HL-60/S4 treated with retinoic acid at 250 ng/mL for 4 days and 3 days (cell line): Measurements from ENCODE around the gene KIAA0825.

ENCODE experiments used
- in situ Hi-C: fragments of 300-500 bp; cut with MboI; formaldehyde crosslinking; loops from 2 replicates; pipeline ENCODE4 v1.7.0; 2022; ENCODE audit warnings: low sequenced_read_pairs

The KIAA0825 gene

DNA sequence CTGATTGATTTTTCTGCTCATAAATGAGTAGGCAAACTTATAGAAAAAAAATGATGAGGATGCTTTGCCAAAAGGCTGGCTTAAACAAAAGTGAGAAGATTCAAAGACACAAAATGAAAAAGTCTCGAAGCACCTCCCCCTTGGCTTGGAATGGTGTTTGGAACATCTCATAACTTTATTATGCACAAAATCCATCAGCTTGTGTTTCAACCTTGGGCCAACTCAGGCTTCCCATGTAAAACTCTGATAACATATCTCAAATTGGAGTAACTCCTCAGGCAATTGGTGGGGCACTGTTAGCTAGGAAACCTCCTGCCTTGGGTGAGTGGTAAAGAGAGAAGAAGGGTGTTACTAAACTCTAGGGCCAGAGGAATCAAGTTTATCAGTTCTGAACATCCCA lies 176.3 kb downstream of the KIAA0825 start:
- in situ Hi-C loops: no loop called here

DNA sequence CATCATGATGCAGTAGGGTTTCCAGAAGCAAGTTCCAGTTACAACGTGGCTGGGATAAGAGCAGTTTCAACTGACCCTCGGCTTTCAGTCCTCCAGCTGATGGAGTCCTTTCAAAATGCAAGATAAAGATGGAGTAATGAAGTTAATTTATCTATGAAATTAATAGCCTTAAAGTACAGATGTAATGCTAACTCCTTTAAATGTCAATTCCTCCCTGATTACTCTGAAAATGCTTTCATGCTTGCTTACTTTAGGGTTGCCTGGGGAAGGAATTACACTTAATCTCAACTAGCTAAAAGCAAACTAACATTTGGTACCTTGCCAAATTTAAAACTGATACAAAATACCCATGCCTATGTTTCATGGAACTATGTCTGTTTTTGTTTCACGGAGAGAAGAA lies 178.4 kb downstream of the KIAA0825 start:
- in situ Hi-C loops: no loop called here

DNA sequence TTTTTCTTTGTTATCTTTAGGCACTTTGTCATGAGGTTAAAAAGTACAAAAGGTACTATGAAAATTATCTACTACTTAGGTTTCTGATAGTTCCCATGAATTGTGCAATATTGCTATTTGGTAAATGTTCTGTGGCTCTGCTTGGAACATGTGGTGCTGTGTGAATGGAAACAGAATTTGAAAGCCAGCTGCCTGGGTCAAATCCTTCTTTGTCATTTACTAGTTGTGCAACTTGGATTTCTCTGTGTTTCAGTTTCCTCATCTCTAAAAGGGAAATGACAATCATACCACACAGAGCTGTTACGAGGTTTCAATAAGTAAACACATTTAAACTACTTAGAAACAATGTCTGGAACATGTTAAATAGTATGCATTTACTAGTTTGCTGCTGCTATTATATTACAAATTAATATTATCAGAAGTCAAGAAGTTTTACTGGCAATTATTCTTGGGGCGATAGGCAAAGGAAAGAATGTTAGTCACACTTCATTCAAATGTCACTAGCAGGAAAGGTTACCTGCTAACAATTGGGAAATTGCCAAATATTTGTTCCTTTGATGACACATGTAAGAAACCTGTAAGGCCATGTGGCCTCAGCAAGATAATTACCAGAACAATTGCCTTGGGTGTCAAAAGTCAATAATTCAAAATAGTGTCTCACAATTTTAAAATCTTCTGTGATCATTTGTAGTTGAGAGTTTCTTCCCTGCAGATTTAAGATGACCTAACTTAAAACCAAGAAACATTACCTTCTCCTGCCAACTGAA lies 184.8 kb downstream of the KIAA0825 start:
- in situ Hi-C loops: no loop called here

DNA sequence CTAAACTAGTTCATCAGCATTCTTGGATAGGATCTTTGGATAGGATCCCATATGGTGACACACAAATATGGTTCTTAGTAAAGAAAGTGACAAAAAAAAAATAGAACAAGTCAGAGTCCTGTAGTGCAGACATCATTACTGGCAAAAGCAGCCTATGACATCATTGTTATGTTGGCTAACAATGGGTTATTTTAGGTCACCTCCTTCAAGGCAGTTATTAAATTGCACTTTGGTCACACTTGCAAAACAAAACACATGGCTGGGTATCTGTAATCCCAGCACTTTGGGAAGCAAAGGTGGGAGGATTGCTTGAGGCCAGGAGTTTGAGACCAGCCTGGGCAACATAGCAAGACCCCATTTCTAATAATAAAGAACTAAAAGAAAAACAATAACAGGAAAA lies 185.9 kb downstream of the KIAA0825 start:
- in situ Hi-C loops: no loop called here

DNA sequence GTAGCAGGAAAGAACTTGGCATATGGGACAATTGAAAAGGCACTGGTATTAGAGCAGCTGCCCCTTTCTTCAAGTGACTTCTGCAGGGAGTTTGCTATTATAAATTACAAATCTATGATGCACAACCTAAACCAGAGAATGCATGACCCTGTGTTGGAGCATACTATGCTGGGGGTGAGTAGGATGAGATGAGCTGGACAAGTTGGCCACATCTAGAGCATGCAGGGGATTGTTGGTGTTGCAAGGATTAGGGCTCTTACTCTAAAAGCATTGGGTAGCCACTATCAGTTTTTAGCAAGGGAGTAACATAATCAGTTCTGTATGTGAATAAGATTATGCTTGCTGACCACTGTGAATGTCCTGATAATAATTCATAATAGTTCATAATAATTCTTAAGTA lies 186.7 kb downstream of the KIAA0825 start:
- in situ Hi-C loops: no loop called here

DNA sequence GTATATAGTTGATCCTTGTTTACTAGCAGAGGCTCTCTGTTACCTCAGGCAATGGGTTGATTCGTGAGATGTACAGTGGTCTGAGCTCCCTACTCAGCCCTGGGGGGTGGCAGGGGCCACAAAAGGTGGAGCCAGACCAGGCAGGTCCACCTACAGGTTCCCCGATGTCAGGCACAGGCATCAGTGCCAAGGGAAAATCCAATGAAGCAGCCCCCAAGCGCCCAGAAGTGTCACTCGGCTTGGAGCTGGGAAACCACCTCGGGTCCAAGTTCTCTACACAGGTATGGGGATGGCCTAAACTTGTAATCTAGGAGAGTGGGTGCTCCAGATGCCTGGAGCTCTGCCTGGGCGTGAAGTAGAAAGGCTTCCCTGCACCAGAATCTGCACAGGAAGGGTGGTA lies 188.8 kb downstream of the KIAA0825 start:
- in situ Hi-C loops: no loop called here

DNA sequence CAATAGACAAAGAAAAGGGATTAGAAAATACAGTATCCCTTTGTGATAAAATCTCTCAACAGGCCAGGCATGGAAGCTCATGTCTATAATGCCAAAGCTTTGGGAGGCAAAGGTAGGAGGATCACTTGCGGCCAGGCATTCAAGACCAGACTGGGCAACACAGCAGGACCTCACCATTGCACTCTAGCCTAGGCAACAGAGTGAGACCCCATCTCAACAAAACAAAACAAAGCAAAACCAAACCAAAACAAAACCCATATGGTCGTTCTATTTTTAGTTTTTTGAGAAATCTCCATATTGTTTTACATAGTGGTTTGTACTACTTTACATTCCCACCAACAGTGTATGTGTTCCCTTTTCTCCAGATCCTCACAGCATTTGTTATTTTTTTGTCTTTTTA lies 193.0 kb downstream of the KIAA0825 start:
- in situ Hi-C loops: no loop called here

DNA sequence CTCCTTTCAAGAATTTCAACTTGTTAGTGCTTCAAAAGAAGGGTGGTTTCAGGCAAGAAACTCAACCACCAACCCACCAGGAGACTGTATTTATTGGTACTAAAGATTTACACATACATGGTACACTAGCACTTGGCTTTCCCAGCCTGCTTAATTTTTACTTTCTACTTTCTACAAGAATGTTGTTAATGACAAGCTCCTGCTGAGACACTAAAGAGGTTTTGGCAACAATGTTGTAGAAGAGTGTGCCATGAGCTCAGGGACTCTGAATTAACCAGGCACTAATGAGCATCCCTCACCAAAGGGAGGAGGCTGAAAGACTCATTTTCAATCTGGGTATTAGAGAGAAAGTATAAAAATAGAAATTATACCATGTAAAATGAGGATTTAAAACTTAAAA lies 195.0 kb downstream of the KIAA0825 start:
- in situ Hi-C loops: no loop called here

DNA sequence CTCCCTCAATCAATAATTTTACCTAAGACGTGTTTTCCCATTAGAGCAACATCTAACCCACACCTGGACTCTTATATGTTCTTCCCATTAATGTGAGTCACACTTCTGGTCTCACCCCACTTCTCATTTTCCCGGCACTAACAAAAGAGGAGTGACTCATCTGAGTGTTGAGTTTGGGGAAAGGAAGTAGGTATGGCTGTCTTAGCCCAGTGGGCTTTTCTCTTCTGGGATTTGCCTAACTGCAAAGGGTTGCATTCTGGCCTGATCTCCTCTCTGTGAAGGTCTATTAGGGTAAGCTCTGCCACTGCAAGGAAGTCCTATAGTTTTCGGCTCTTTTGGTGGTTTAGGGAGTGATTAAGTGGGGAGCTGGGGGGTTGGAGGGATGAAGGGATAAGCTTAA lies 195.6 kb downstream of the KIAA0825 start:
- in situ Hi-C loops: no loop called here

DNA sequence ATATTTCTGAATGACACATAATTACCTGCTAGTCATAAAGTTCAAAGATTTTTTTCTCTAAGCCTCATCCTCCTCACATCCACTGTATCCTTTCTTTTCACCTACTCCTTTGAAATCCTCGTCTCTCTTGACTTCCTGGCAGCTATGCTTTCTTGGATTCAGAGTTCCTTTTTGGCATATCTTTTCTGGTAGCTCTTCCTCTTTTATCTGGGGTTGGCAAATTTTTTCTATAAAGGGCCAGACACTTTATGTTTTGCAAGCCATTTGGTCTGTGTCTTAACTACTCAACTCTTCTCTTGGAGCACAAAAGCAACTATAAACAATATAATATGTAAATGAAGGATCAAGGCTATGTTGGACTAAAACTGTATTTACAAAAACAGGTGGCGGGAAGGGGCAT lies 197.5 kb downstream of the KIAA0825 start:
- in situ Hi-C loops: no loop called here

DNA sequence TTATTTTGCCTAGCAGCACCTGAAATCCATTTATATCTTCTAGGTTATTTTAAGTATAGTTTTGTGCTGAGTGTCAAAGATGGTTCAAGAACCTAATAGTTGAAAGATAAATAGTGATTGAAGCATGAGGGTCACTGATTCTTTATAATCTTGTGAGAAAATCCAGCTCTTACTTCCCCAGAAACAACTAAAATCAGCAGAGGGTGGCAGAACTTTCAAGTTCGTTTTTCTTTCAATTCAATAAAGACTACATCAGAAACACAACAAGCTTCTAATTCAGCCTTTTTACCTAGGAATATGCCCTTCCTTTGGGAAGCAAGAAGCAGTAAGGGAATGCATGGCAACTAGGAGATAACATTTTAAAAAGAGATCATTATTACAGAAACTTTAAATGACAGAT lies 202.6 kb downstream of the KIAA0825 start:
- in situ Hi-C loops: no loop called here

DNA sequence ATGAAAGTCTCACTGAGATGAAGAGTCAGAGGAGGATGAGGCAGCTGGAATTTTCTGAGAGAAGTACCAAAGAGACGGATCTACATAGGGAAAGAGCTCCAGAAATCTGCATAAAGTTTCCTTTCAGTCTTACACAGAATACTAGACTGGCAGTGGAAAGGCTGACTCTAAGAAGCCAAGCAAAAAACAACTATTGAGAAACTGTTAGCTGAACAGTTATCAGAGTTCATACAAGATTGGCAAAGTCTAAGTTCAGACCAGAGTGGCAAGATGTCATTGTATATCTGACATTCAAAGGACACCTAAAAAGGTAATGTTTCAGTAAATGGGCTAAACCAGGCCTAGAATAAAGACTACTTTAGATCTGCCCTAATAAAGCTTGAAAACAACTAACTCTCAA lies 209.0 kb downstream of the KIAA0825 start:
- in situ Hi-C loops: no loop called here

DNA sequence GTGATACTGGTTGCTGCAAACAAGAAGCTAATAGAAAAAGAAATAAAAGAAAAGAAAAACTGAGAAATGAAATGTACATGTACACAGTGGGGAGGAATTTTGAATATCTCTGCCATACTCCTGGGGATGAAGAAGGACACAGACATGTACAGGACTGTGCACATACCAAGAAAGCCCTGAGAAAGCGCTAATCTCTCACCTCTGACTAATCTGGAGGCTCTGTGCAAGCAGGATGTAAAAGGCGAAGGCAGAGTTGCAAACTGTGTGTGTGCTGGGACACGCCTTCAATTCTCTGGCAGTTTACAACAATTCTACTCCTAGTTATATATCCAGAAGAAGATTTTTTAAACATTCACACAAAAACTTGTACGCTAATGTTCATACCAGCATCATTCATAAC lies 211.4 kb downstream of the KIAA0825 start:
- in situ Hi-C loops: no loop called here

DNA sequence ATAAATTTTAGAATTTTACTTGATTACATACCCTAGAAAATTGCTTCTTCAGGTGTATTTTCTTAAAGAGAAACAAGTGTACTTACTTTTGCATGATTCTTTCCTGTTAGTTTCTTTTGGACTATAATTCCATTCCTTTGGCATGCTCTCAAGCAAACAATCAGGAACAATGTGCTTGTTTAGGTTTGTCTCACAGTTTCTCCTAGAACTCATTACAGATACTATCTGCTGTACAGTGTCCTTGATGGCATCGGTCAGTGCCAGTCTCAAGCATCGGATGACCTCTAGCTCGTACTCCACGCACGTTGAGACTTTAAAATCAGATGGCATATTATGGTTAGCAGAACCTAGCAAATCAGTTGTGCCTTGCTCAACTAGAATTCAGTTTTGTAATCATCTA lies 214.9 kb downstream of the KIAA0825 start:
- in situ Hi-C loops: no loop called here

DNA sequence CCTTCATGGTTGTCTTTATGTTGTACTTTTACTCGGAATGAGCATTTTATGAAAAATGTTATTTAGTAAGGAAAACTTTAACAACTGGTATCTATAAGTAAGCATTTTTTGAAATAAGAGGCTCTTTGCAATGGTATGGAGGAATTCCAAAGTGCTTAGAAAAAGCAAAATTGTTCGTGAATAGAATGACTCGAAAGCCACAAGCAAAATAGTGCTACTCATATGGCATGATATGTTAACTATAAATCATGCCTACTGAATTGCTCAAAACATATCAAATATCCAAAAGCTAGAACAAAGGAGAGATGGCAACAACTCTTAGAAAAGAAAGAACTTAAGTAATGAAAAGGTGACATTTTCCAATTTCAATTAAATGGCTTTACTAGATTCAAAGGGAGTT lies 216.3 kb downstream of the KIAA0825 start:
- in situ Hi-C loops: no loop called here

DNA sequence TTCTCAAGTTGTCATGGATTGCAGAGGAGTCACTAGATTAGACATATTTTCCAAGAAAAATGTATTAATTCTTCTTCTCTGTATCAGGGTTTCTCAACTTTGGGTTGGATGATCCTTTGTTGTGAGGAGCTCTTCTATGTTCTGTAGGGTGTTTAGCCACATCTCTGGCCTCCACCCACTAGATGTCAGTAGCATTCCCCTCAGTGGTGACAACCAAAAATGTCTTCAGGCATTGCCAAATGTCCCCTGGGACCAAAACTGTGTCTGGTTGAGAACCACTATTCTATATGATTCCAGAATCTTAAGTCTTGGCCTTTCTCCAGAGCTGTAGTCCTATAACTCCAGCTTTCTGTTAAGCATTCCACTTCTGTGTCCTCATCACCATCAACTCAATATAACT lies 220.9 kb downstream of the KIAA0825 start:
- in situ Hi-C loops: no loop called here

DNA sequence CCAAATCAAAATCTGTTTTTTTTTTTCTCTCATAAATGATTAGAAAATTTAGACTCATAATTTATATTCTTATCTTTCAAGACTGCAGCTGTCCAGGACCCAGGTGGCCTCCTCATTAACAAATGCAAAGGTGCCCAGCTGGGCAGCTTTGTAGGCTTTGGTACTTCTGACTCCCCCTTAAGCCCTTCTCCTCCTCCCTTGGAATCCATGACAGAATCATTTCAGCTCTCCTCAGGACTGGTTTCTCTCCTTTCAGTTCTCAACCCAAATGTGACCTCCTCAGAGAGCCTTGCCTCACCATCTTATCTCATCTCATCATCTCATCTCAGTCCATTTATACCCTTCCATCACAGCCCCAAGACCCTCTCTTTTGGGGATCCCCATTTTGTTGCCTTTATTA lies 221.7 kb downstream of the KIAA0825 start:
- in situ Hi-C loops: no loop called here

DNA sequence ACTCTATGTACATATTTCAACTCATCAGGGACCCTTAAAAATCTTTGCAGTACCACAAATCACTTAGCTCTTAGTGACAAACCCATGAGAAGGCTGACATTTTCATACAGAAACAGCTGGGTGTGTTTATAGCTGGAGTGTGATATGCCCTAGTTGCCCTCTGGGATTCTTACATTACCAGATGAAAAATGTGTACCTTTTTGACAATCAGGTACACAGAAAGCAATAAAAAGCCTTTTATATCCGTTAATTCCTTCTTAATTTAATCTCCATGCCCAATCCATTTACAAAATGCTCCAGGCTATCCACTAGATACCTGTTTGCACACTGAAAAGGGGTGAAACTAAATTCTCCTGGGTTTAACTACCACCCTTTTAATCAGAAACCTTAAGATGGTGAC lies 222.9 kb downstream of the KIAA0825 start:
- in situ Hi-C loops: no loop called here

DNA sequence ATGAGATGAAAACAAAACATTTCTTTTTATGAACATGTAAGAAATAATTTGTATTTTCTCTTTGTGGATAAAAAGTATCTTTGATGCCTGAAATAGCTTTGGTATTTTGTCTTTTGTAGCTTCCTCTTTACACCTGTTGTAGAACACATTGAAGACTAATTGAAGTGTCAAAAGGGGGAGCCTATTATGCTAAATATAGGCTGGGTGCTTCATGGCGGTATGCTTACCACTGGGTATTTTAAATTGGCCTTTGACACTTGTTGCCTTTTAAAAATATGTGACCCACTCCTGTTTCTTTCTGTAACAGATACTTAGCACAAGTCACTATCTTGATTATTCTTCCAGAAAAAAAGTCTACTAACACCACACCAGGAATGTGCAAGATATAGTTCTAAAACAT lies 226.4 kb downstream of the KIAA0825 start:
- in situ Hi-C loops: no loop called here

DNA sequence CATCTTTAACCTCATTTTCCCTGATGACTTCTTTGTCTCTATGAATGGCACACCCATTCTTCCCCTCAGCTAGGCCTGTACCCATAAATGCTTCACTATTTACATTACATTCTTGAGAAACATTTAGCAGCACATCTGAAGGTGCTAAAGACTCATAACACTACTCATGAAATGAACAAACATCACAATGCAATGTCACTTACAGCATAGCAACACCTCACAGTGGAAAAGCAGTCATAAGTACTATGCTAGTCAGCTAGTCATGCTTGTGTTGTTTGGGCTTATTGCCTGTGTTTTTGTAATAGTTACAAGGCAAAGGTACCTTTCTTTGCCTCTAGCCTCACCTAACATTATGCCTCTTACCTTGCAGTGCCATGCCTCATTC lies 228.9 kb downstream of the KIAA0825 start:
- in situ Hi-C loops: no loop called here

DNA sequence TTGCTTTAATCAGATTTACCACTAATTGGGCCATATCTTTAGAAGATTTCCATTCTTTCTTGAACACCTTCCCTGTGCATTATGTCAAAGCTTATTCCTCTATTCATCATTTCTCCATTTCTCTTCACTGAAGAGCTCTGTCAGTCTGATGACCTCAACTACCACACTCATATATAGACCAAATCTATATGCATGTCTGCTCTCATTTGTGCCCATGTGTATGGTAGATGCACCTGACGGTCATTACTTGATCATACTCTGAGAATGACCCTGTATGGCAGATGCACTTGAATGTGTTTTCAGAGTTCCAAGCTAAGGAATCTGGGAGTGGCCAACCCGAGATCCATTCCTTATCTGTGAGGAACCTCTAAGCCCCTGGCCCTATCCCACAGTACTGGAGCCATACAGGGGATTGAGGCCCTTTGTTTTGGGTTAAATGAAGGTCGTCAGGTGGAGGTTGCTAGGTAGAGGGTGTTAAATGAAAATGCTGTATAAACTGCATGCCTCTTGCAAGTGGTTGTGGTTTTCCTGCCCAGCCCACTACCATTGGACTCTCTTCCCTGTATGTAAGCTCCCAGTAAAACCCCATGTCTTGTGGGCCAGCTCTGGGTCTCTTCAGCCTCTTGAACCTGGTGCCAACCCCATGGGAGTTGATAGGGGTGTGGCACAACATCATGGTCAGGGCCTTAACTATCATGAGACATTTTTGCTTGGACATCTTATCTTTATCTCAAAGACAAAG lies 229.5 kb downstream of the KIAA0825 start:
- in situ Hi-C loops: no loop called here

DNA sequence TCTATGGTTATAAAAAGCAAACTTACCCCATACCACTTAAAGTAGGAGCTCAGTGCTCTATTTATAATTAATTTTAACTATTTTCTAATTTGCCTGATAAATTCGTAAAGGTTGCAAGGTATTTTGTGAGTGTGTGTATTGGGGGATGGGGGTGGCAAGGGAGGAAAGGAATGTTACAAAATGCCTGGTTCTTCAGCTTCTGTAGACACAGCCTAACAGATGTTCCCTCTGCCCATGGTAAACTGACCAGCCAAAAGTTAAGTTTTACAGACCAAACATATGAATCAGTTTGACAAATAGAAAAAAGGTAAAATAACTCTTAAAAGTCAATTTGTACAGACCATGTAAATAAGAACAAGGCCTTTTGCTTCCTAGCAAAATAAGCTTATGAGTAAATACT lies 232.6 kb downstream of the KIAA0825 start:
- in situ Hi-C loops: no loop called here

DNA sequence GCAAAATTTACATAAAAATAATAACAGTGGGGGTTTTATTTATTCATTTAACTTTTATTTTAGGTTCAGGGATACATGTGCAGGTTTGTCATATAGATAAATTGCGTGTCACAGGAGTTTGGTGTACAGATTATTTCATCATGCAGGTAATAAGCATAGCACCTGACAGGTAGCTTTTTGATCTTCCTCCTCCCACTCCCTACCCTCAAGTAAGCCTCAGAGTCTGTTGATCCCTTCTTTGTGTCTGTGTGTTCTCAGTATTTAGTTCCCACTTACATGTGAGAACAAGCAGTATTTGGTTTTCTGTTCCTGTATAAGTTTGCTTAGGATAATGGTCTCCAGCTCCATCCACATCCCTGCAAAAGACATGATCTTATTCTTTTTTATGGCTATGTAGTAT lies 240.3 kb downstream of the KIAA0825 start:
- in situ Hi-C loops: no loop called here
